ENCODE results near the gene S1PR1.
A peak's percentile ranks its signal among the peaks of the same experiment; 100 is the strongest.

The S1PR1 gene

GRCh38 chr1:101275672-101276071, 38.9 kb downstream of the S1PR1 start:
- H3K9me3 Mint-ChIP-seq: no peaks in the 10 kb centered on the region
- no peaks in the 10 kb centered on the region for H3K27me3 Mint-ChIP-seq
- H3K36me3 Mint-ChIP-seq (ENCODE audit: low read depth): no peaks in the 10 kb centered on the region
- H3K27ac Mint-ChIP-seq: no peak overlapping the region
- H3K4me3 Mint-ChIP-seq: no peak overlapping the region
- peaks cover 43% of the 10 kb centered on the region for H3K4me1 Mint-ChIP-seq (ENCODE audit: low read depth)

GRCh38 chr1:101276818-101277217, 40.0 kb downstream of the S1PR1 start:
- Mint-ChIP-seq H3K9me3 (no peaks in the 10 kb centered on the region), H3K4me1 (ENCODE audit: low read depth) (peaks cover 55% of the 10 kb centered on the region), H3K36me3 (ENCODE audit: low read depth) (no peaks in the 10 kb centered on the region), H3K4me3 (no peak overlapping the region), H3K27me3 (no peaks in the 10 kb centered on the region), H3K27ac (no peak overlapping the region)

GRCh38 chr1:101278238-101278637, 41.4 kb downstream of the S1PR1 start:
- Mint-ChIP-seq H3K27me3 (no peaks in the 10 kb centered on the region), H3K27ac (peak overlapping the region; percentile 23), H3K36me3 (ENCODE audit: low read depth) (no peaks in the 10 kb centered on the region), H3K4me3 (no peak overlapping the region), H3K4me1 (ENCODE audit: low read depth) (peaks cover 68% of the 10 kb centered on the region), H3K9me3 (no peaks in the 10 kb centered on the region)

- H3K4me3 Mint-ChIP-seq: no peak overlapping the region
- H3K36me3 Mint-ChIP-seq (ENCODE audit: low read depth): no peaks in the 10 kb centered on the region
- H3K27me3 Mint-ChIP-seq: no peaks in the 10 kb centered on the region
- H3K4me1 Mint-ChIP-seq (ENCODE audit: low read depth): peaks cover 74% of the 10 kb centered on the region
- H3K27ac Mint-ChIP-seq: peak overlapping the region; percentile 58
- H3K9me3 Mint-ChIP-seq: no peaks in the 10 kb centered on the region
These were observed 42.0 kb downstream of the S1PR1 start for GRCh38 chr1:101278845-101279244.

GRCh38 chr1:101280049-101280592, 43.3 kb downstream of the S1PR1 start:
- Mint-ChIP-seq H3K4me1 (ENCODE audit: low read depth) (peaks cover 83% of the 10 kb centered on the region), H3K9me3 (no peaks in the 10 kb centered on the region), H3K36me3 (ENCODE audit: low read depth) (no peaks in the 10 kb centered on the region), H3K27ac (no peak overlapping the region), H3K4me3 (no peak overlapping the region), H3K27me3 (no peaks in the 10 kb centered on the region)

GRCh38 chr1:101280942-101281654, 44.3 kb downstream of the S1PR1 start:
- no peak overlapping the region for H3K27ac Mint-ChIP-seq

GRCh38 chr1:101281751-101282150, 44.9 kb downstream of the S1PR1 start:
- Mint-ChIP-seq H3K27ac (no peak overlapping the region), H3K27me3 (no peaks in the 10 kb centered on the region), H3K4me3 (no peak overlapping the region), H3K36me3 (ENCODE audit: low read depth) (no peaks in the 10 kb centered on the region), H3K9me3 (no peaks in the 10 kb centered on the region), H3K4me1 (ENCODE audit: low read depth) (peaks cover 98% of the 10 kb centered on the region)

More at GRCh38 chr1:101280942-101281654, 44.3 kb downstream of the S1PR1 start:
- no peaks in the 10 kb centered on the region for H3K36me3 Mint-ChIP-seq (ENCODE audit: low read depth)
- no peak overlapping the region for H3K4me3 Mint-ChIP-seq
- H3K27me3 Mint-ChIP-seq: no peaks in the 10 kb centered on the region
- H3K4me1 Mint-ChIP-seq (ENCODE audit: low read depth): peaks cover 93% of the 10 kb centered on the region
- H3K9me3 Mint-ChIP-seq: no peaks in the 10 kb centered on the region

- Mint-ChIP-seq H3K36me3 (ENCODE audit: low read depth) (no peaks in the 10 kb centered on the region), H3K4me3 (no peak overlapping the region), H3K9me3 (no peaks in the 10 kb centered on the region), H3K27me3 (no peaks in the 10 kb centered on the region), H3K4me1 (ENCODE audit: low read depth) (peaks cover 95% of the 10 kb centered on the region), H3K27ac (peak overlapping the region; percentile 33)
These were observed 45.7 kb downstream of the S1PR1 start for GRCh38 chr1:101282314-101283038.

- H3K27ac Mint-ChIP-seq: peak overlapping the region; percentile 86
- no peaks in the 10 kb centered on the region for H3K9me3 Mint-ChIP-seq
- H3K36me3 Mint-ChIP-seq (ENCODE audit: low read depth): no peaks in the 10 kb centered on the region
- no peaks in the 10 kb centered on the region for H3K27me3 Mint-ChIP-seq
- H3K4me1 Mint-ChIP-seq (ENCODE audit: low read depth): peaks cover 95% of the 10 kb centered on the region
- H3K4me3 Mint-ChIP-seq: peak overlapping the region; percentile 74
These were observed 46.6 kb downstream of the S1PR1 start for GRCh38 chr1:101283443-101283842.

GRCh38 chr1:101284021-101284420, 47.2 kb downstream of the S1PR1 start:
- Mint-ChIP-seq H3K4me3 (peak overlapping the region; percentile 74), H3K9me3 (no peaks in the 10 kb centered on the region), H3K27ac (peak overlapping the region; percentile 86), H3K4me1 (ENCODE audit: low read depth) (peaks cover 95% of the 10 kb centered on the region), H3K36me3 (ENCODE audit: low read depth) (no peaks in the 10 kb centered on the region), H3K27me3 (no peaks in the 10 kb centered on the region)

- Mint-ChIP-seq H3K36me3 (ENCODE audit: low read depth) (no peaks in the 10 kb centered on the region), H3K27me3 (no peaks in the 10 kb centered on the region), H3K4me1 (ENCODE audit: low read depth) (peaks cover 95% of the 10 kb centered on the region), H3K9me3 (no peaks in the 10 kb centered on the region), H3K4me3 (peak overlapping the region; percentile 74), H3K27ac (peak overlapping the region; percentile 86)
These were observed 47.9 kb downstream of the S1PR1 start for GRCh38 chr1:101284622-101285218.

- peak overlapping the region; percentile 53 for H3K27ac Mint-ChIP-seq
These were observed 49.2 kb downstream of the S1PR1 start for GRCh38 chr1:101285922-101286570.

GRCh38 chr1:101288491-101288944, 51.7 kb downstream of the S1PR1 start:
- H3K4me3 Mint-ChIP-seq: no peak overlapping the region
- peaks cover 2% of the 10 kb centered on the region for H3K36me3 Mint-ChIP-seq (ENCODE audit: low read depth)
- H3K27ac Mint-ChIP-seq: peak overlapping the region; percentile 15
- peaks cover 2% of the 10 kb centered on the region for H3K27me3 Mint-ChIP-seq
- H3K9me3 Mint-ChIP-seq: no peaks in the 10 kb centered on the region
- H3K4me1 Mint-ChIP-seq (ENCODE audit: low read depth): peaks cover 97% of the 10 kb centered on the region

More at GRCh38 chr1:101285922-101286570, 49.2 kb downstream of the S1PR1 start:
- peaks cover 96% of the 10 kb centered on the region for H3K4me1 Mint-ChIP-seq (ENCODE audit: low read depth)
- no peak overlapping the region for H3K4me3 Mint-ChIP-seq
- H3K9me3 Mint-ChIP-seq: no peaks in the 10 kb centered on the region
- no peaks in the 10 kb centered on the region for H3K36me3 Mint-ChIP-seq (ENCODE audit: low read depth)
- H3K27me3 Mint-ChIP-seq: no peaks in the 10 kb centered on the region

GRCh38 chr1:101290119-101290921, 53.5 kb downstream of the S1PR1 start:
- Mint-ChIP-seq H3K27me3 (peaks cover 5% of the 10 kb centered on the region), H3K4me3 (peak overlapping the region; percentile 51), H3K9me3 (no peaks in the 10 kb centered on the region), H3K36me3 (ENCODE audit: low read depth) (peaks cover 7% of the 10 kb centered on the region), H3K4me1 (ENCODE audit: low read depth) (peaks cover 92% of the 10 kb centered on the region), H3K27ac (peak overlapping the region; percentile 87)

Measured in stimulated activated naive CD8-positive, alpha-beta T cell treated with anti-CD3 and anti-CD28 coated beads, Interleukin-15, Interleukin-2, amounts not matched to agents 100 ng/mL and 50 ng/mL, for 24 hours (primary cell).